ENCODE results near the gene MINDY2.

The MINDY2 gene

GRCh38 chr15:58771621-58772250, 634 bp downstream of the MINDY2 start:
- DNase-seq: peak; percentile 41

GRCh38 chr15:58773024-58773423, 1.9 kb downstream of the MINDY2 start:
- no peaks in the 10 kb centered on the region for H3K27me3 ChIP-seq
- DNase-seq: no peak
- H3K4me1 ChIP-seq: no peaks in the 10 kb centered on the region
- no peaks in the 10 kb centered on the region for H3K36me3 ChIP-seq
- H3K9me3 ChIP-seq: no peaks in the 10 kb centered on the region
- peak overlapping the region; percentile 97 for H3K4me3 ChIP-seq (ENCODE audit: low read depth, low read length)
- TF ChIP-seq CTCF (IDR thresholded peaks at IDR 0.05; ENCODE audit: low read depth, low read length): no peak

More at GRCh38 chr15:58771621-58772250, 634 bp downstream of the MINDY2 start:
- H3K27me3 ChIP-seq: no peaks in the 10 kb centered on the region
- H3K9me3 ChIP-seq: no peaks in the 10 kb centered on the region
- H3K4me3 ChIP-seq (ENCODE audit: low read depth, low read length): peak overlapping the region; percentile 97
- H3K4me1 ChIP-seq: no peaks in the 10 kb centered on the region
- TF ChIP-seq CTCF (IDR thresholded peaks at IDR 0.05; ENCODE audit: low read depth, low read length): 0 out of 2 replicates have a peak, but pooled peaks have one; percentile 1
- no peaks in the 10 kb centered on the region for H3K36me3 ChIP-seq

GRCh38 chr15:58775402-58775801, 4.3 kb downstream of the MINDY2 start:
- DNase-seq: no peak
- H3K36me3 ChIP-seq: no peaks in the 10 kb centered on the region
- no peak overlapping the region for H3K4me3 ChIP-seq (ENCODE audit: low read depth, low read length)
- TF ChIP-seq CTCF (IDR thresholded peaks at IDR 0.05; ENCODE audit: low read depth, low read length): no peak
- H3K27me3 ChIP-seq: no peaks in the 10 kb centered on the region
- H3K9me3 ChIP-seq: no peaks in the 10 kb centered on the region
- no peaks in the 10 kb centered on the region for H3K4me1 ChIP-seq

- H3K4me1 ChIP-seq: no peaks in the 10 kb centered on the region
- H3K9me3 ChIP-seq: no peaks in the 10 kb centered on the region
- H3K36me3 ChIP-seq: no peaks in the 10 kb centered on the region
- DNase-seq: no peak
- no peaks in the 10 kb centered on the region for H3K27me3 ChIP-seq
- H3K4me3 ChIP-seq (ENCODE audit: low read depth, low read length): no peak overlapping the region
- TF ChIP-seq CTCF (IDR thresholded peaks at IDR 0.05; ENCODE audit: low read depth, low read length): no peak
Observed at GRCh38 chr15:58777107-58777506, 6.0 kb downstream of the MINDY2 start.

- no peak overlapping the region for H3K4me3 ChIP-seq (ENCODE audit: low read depth, low read length)
- no peaks in the 10 kb centered on the region for H3K27me3 ChIP-seq
- H3K4me1 ChIP-seq: no peaks in the 10 kb centered on the region
- no peaks in the 10 kb centered on the region for H3K9me3 ChIP-seq
- no peak for TF ChIP-seq CTCF (IDR thresholded peaks at IDR 0.05; ENCODE audit: low read depth, low read length)
- no peak for DNase-seq
- H3K36me3 ChIP-seq: no peaks in the 10 kb centered on the region
Observed at GRCh38 chr15:58779554-58779953, 8.5 kb downstream of the MINDY2 start.

GRCh38 chr15:58785355-58785754, 14.3 kb downstream of the MINDY2 start:
- DNase-seq: no peak
- TF ChIP-seq CTCF (IDR thresholded peaks at IDR 0.05; ENCODE audit: low read depth, low read length): no peak
- no peaks in the 10 kb centered on the region for H3K9me3 ChIP-seq
- H3K27me3 ChIP-seq: no peaks in the 10 kb centered on the region
- no peaks in the 10 kb centered on the region; the same call in 1 of the 2 replicates for H3K36me3 ChIP-seq
- no peak overlapping the region for H3K4me3 ChIP-seq (ENCODE audit: low read depth, low read length)
- no peaks in the 10 kb centered on the region for H3K4me1 ChIP-seq
